MCF 10A (cell line): Measurements from ENCODE around the gene ZNF574. TPM values are rescaled to one million over a fixed set of nuclear protein-coding genes. Genes with fewer than 3 reads are reported as not detected.
"Not testable (repeated sequence)": the region's sequence is repeated elsewhere in the genome, so short reads cannot be mapped to it uniquely, and the experiment has no call there.

ENCODE experiments used
- BruUV-seq: library from RNA; stranded (reverse); fragments of 400-500 nt; replicated peaks from 2 replicates; lab custom pipeline; 2021; lab: Mats Ljungman, UMichigan
- CTCF ChIA-PET: fragments of 300-600 bp; sonication (Branson Sonifier 250); formaldehyde crosslinking; extraction: SDS; loops from one replicate; lab custom pipeline; 2021; ENCODE audit warnings: antibody characterized with exemption, inconsistent platforms; lab: Yijun Ruan, JAX
- POLR2A ChIA-PET: fragments of 300-600, 350-650 bp; sonication (Branson Sonifier 250); formaldehyde crosslinking; extraction: SDS; loops from one replicate; lab custom pipeline; 2020; ENCODE audit warnings: antibody characterized with exemption, inconsistent platforms; lab: Yijun Ruan, JAX
- DNase-seq: peaks from one replicate; pipeline ENCODE4 v3.0.0-alpha.2; 2018; ENCODE audit not compliant: unreplicated experiment
- H3K27ac Mint-ChIP-seq: one replicate; pipeline ENCODE4 v1.8.0; 2022; ENCODE audit warnings: mild to moderate bottlenecking, low read depth, mixed read lengths; ENCODE audit not compliant: unreplicated experiment
- H3K27me3 Mint-ChIP-seq: one replicate; pipeline ENCODE4 v1.8.0; 2022; ENCODE audit warnings: mixed read lengths; ENCODE audit not compliant: insufficient read depth, unreplicated experiment
- H3K36me3 Mint-ChIP-seq: one replicate; pipeline ENCODE4 v1.8.0; 2022; ENCODE audit warnings: mild to moderate bottlenecking, moderate library complexity, mixed read lengths; ENCODE audit not compliant: insufficient read depth, unreplicated experiment
- H3K4me1 Mint-ChIP-seq: one replicate; pipeline ENCODE4 v1.8.0; 2022; ENCODE audit warnings: mixed read lengths; ENCODE audit not compliant: insufficient read depth, unreplicated experiment
- H3K4me3 Mint-ChIP-seq: one replicate; pipeline ENCODE4 v1.8.0; 2022; ENCODE audit warnings: mild to moderate bottlenecking, moderate library complexity, mixed read lengths; ENCODE audit not compliant: unreplicated experiment
- H3K9me3 Mint-ChIP-seq: one replicate; pipeline ENCODE4 v1.8.0; 2022; ENCODE audit warnings: mixed read lengths; ENCODE audit not compliant: unreplicated experiment
- intact Hi-C: fragments of 100-400 bp; cut with micrococcal nuclease; formaldehyde crosslinking; loops from 2 replicates; pipeline ENCODE4 v1.14.1; 2022
- total RNA-seq: library from RNA; stranded (reverse); gene quantifications from 2 replicates; pipeline ENCODE4 v1.2.3, GENCODE V29; 2022
- TF ChIP-seq, protein P1 (sequence below): fragments of 200-600 bp; IDR thresholded peaks from one replicate; pipeline ENCODE4 v1.8.0; 2022; ENCODE audit warnings: antibody characterized with exemption, mild to moderate bottlenecking; ENCODE audit not compliant: unreplicated experiment

ZNF574 gene
- total RNA-seq, 1 experiment from 2014 or later: 12.2 TPM

DNA sequence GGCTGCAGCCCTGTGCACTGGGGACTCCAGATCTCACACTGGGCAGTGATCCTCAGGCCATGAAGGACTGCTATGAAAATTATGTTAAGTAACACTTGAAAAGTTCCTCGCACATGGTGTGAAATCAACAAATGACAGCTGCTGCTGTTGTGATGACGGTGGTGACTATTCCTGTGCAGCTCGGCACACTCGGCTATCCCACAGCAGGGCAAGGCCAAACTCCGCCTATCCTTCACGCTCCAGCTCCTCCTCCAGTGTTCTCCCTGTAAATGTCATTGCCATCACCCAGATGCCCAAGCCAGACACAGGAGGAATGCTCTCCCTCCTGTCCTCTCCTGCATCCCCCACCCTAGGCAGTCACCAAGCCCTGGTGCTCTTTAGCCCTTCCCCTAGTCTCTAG is 37.3 kb upstream of the ZNF574 start:
- H3K4me3 Mint-ChIP-seq: no peak overlapping the region
- intact Hi-C loops: no loop called here
- no peak overlapping the region for H3K27ac Mint-ChIP-seq
- POLR2A ChIA-PET: no interaction called here
- CTCF ChIA-PET: interaction anchor here (0.7 kb wide), 1 partner anchor 22 kb away, joined by 3 read pairs; no protein-coding TSS in a partner anchor
- no peaks in the 10 kb centered on the region for H3K27me3 Mint-ChIP-seq
- peaks cover 6% of the 10 kb centered on the region for H3K36me3 Mint-ChIP-seq
- TF ChIP-seq, protein P1, sequence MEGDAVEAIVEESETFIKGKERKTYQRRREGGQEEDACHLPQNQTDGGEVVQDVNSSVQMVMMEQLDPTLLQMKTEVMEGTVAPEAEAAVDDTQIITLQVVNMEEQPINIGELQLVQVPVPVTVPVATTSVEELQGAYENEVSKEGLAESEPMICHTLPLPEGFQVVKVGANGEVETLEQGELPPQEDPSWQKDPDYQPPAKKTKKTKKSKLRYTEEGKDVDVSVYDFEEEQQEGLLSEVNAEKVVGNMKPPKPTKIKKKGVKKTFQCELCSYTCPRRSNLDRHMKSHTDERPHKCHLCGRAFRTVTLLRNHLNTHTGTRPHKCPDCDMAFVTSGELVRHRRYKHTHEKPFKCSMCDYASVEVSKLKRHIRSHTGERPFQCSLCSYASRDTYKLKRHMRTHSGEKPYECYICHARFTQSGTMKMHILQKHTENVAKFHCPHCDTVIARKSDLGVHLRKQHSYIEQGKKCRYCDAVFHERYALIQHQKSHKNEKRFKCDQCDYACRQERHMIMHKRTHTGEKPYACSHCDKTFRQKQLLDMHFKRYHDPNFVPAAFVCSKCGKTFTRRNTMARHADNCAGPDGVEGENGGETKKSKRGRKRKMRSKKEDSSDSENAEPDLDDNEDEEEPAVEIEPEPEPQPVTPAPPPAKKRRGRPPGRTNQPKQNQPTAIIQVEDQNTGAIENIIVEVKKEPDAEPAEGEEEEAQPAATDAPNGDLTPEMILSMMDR: no peak
- H3K9me3 Mint-ChIP-seq: no peaks in the 10 kb centered on the region
- BruUV-seq: no TSS peak
- no peak for DNase-seq
- no peaks in the 10 kb centered on the region for H3K4me1 Mint-ChIP-seq

DNA sequence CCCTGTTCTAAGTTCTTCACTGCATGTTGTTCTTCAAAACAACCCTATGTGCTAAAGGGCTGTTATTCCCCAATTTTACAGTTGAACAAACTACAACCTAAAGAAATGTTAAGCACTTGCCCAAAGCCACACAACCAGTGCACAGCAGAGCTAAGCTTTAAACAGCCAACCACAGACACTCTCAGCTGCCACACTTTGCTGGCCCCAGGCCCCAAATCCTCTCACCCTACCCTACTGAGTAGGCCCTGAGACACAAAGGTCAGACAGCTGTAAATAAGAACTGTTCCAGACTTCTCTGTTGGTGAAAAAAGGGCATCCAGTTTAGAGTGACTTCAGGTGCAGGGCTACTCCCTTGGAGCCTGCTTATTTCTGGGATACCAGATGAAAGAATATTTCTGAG is 35.9 kb upstream of the ZNF574 start:
- peaks cover 6% of the 10 kb centered on the region for H3K36me3 Mint-ChIP-seq
- DNase-seq: no peak
- intact Hi-C loops: no loop called here
- H3K9me3 Mint-ChIP-seq: no peaks in the 10 kb centered on the region
- H3K27ac Mint-ChIP-seq: no peak overlapping the region
- BruUV-seq: no TSS peak
- TF ChIP-seq, protein P1: no peak
- ChIA-PET POLR2A (no interaction called here), CTCF (interaction anchor here (0.7 kb wide), 1 partner anchor 11 kb away, joined by 3 read pairs; no protein-coding TSS in a partner anchor)
- H3K27me3 Mint-ChIP-seq: no peaks in the 10 kb centered on the region
- H3K4me1 Mint-ChIP-seq: no peaks in the 10 kb centered on the region
- H3K4me3 Mint-ChIP-seq: no peak overlapping the region

DNA sequence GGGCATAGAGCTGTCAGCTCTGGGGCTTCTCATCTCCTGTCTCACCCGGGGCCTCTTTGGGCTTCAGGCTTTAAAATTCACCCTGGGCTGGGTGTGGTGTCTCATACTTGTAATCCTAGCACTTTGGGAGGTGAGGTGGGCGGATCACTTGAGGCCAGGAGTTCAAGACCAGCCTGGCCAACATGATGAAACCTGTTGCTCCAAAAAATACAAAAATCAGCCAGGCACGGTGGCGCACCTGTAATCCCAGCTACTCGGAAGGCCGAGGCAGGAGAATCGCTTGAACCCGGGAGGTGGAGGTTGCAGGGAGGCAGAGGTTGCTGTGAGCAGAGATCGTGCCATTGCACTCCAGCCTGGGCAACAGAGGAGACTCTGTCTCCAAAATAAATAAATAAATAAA is 35.5 kb upstream of the ZNF574 start:
- H3K36me3 Mint-ChIP-seq, CTCF ChIA-PET, H3K27ac Mint-ChIP-seq, intact Hi-C loops, H3K4me3 Mint-ChIP-seq, BruUV-seq, H3K27me3 Mint-ChIP-seq, H3K4me1 Mint-ChIP-seq, H3K9me3 Mint-ChIP-seq, POLR2A ChIA-PET, DNase-seq: not testable (repeated sequence)

DNA sequence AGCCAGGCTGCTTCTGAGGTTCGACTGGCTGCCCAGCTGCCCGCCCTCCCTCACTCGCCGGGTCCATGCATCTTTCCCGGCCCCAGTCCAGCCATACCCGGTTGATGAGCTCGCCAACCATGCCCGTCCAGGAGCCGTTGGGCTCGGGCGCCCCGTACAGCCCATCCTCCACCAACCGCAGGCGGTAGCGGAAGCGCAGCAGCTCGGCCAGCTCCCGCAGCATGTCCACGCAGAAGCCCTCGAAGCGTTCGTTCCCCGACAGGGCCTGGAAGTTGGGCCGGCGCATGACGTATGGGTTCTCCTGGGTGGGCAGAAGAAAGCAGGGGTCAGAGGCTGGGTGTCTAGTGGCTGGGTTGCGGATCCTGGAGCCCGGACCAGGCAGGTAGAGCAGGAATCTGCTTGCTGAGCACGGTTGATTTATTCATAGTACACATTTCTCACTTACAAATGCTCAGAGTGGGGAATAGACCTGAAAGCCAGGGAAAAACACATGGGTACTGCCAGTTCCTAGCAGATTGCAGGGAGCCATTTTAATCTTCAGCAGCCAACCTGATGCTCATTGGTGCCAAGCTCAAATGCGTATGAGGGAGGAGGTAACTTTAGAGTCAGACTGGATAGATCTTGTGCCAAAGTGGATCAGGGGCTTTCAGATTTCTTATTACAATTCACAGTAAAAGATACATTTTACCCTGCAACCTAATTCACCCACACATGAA is 33.4 kb upstream of the ZNF574 start:
- Mint-ChIP-seq H3K9me3 (no peaks in the 10 kb centered on the region), H3K27me3 (no peaks in the 10 kb centered on the region), H3K4me3 (no peak overlapping the region), H3K36me3 (peaks cover 6% of the 10 kb centered on the region), H3K4me1 (no peaks in the 10 kb centered on the region), H3K27ac (no peak overlapping the region)
- POLR2A ChIA-PET: no interaction called here
- CTCF ChIA-PET: interaction anchor here (0.7 kb wide), 1 partner anchor 91 kb away, joined by 3 read pairs; no protein-coding TSS in a partner anchor
- TF ChIP-seq, protein P1: no peak
- intact Hi-C loops: no loop called here
- no peak for DNase-seq
- BruUV-seq: no TSS peak
